Neural cell (in vitro differentiated cells): ENCODE measurements around the gene CD2BP2. TPM values are rescaled to one million over a fixed set of nuclear protein-coding genes. Genes with fewer than 3 reads are reported as not detected.
A peak's percentile ranks its signal among the peaks of the same experiment; 100 is the strongest.

Source experiments
- H2AFZ ChIP-seq: fragments of 200-600, 300-800 bp; sonication (generic), shearing (Covaris generic); 2 replicates; pipeline ENCODE4 v1.6.0; 2014; ENCODE audit warnings: low read depth, mild to moderate bottlenecking, antibody characterized with exemption, low read length, moderate library complexity
- H3F3A ChIP-seq: fragments of 200-600 bp; shearing (Covaris generic); 2 replicates; pipeline ENCODE4 v1.6.1; 2016; ENCODE audit warnings: mild to moderate bottlenecking, moderate library complexity, mixed read lengths, antibody characterized with exemption, low read length; ENCODE audit not compliant: insufficient read depth, poor library complexity, severe bottlenecking
- H3K27ac ChIP-seq: fragments of 200-600, 300-800 bp; sonication (generic), shearing (Covaris generic); 2 replicates; pipeline ENCODE4 v1.5.1; 2014; ENCODE audit warnings: mild to moderate bottlenecking, low read length, moderate library complexity
- H3K27me3 ChIP-seq: fragments of 300-800, 200-600 bp; sonication (generic), shearing (Covaris generic); 2 replicates; pipeline ENCODE4 v1.6.0; 2014; ENCODE audit warnings: mild to moderate bottlenecking, low read depth, low read length, moderate library complexity; ENCODE audit not compliant: insufficient read depth
- H3K36me3 ChIP-seq: fragments of 300-800, 200-600 bp; sonication (generic), shearing (Covaris generic); 2 replicates; pipeline ENCODE4 v1.5.1; 2014; ENCODE audit warnings: mild to moderate bottlenecking, antibody characterized with exemption, low read length, moderate library complexity; ENCODE audit not compliant: insufficient read depth
- H3K4me2 ChIP-seq: fragments of 300-800, 200-600 bp; sonication (generic), shearing (Covaris generic); 2 replicates; pipeline ENCODE4 v1.6.0; 2014; ENCODE audit warnings: mild to moderate bottlenecking, low read length
- H3K4me3 ChIP-seq: fragments of 300-800, 200-600 bp; sonication (generic), shearing (Covaris generic); 2 replicates; pipeline ENCODE4 v1.5.1; 2014; ENCODE audit warnings: mild to moderate bottlenecking, low read length, moderate library complexity
- H3K79me2 ChIP-seq: fragments of 200-600 bp; shearing (Covaris generic); replicated peaks from 2 replicates; pipeline ENCODE4 v1.6.0; 2014; ENCODE audit warnings: mild to moderate bottlenecking, low read length, moderate library complexity; ENCODE audit not compliant: insufficient read depth
- H3K9ac ChIP-seq: fragments of 300-800, 200-600 bp; sonication (generic), shearing (Covaris generic); 2 replicates; pipeline ENCODE4 v1.6.1; 2016; ENCODE audit warnings: mild to moderate bottlenecking, low read length, mixed read lengths
- H3K9me2 ChIP-seq: fragments of 200-600 bp; shearing (Covaris generic); 2 replicates; pipeline ENCODE4 v1.6.1; 2016; ENCODE audit warnings: mild to moderate bottlenecking, low read length, mixed read lengths; ENCODE audit not compliant: insufficient read depth
- H3K9me3 ChIP-seq: fragments of 200-600, 300-800 bp; sonication (generic), shearing (Covaris generic); 2 replicates; pipeline ENCODE4 v1.6.1; 2016; ENCODE audit warnings: mild to moderate bottlenecking, mixed run types, low read length, moderate library complexity, mixed read lengths
- H4K20me1 ChIP-seq: fragments of 200-600 bp; shearing (Covaris generic); 2 replicates; pipeline ENCODE4 v1.6.1; 2016; ENCODE audit warnings: mild to moderate bottlenecking, mixed run types; ENCODE audit not compliant: insufficient read depth
- EP300 ChIP-seq: fragments of 450-650 bp; conservative IDR thresholded peaks from 2 replicates; pipeline ENCODE4 v1.6.1; 2014; ENCODE audit warnings: antibody characterized with exemption, mild to moderate bottlenecking, moderate library complexity; ENCODE audit not compliant: poor library complexity, severe bottlenecking
- MXI1 ChIP-seq: fragments of 450-650 bp; conservative IDR thresholded peaks from 2 replicates; pipeline ENCODE4 v1.6.1; 2014; ENCODE audit warnings: antibody characterized with exemption, mild to moderate bottlenecking; ENCODE audit not compliant: poor library complexity, severe bottlenecking
- POLR2AphosphoS5 ChIP-seq: IDR thresholded peaks from 2 replicates; pipeline ENCODE4 v1.6.1; 2012
- RAD21 ChIP-seq: fragments of 450-650 bp; conservative IDR thresholded peaks from 2 replicates; pipeline ENCODE4 v1.6.1; 2014; ENCODE audit warnings: antibody characterized with exemption, mild to moderate bottlenecking, moderate library complexity
- SMC3 ChIP-seq: fragments of 450-650 bp; conservative IDR thresholded peaks from 2 replicates; pipeline ENCODE4 v1.6.1; 2014; ENCODE audit warnings: antibody characterized with exemption, mild to moderate bottlenecking, moderate library complexity; ENCODE audit not compliant: poor library complexity
- TAF1 ChIP-seq: IDR thresholded peaks from 2 replicates; pipeline ENCODE4 v1.6.1; 2012; ENCODE audit warnings: low read depth
- polyA plus RNA-seq: library from polyadenylated mRNA; depleted of rRNA; stranded (reverse); fragments of >200 nt; gene quantifications from 2 replicates; pipeline ENCODE4 v1.2.3, GENCODE V29; 2014
- TF ChIP-seq, protein P1 (sequence below): fragments of 450-650 bp; IDR thresholded peaks from 2 replicates; pipeline ENCODE4 v1.5.1; 2014; ENCODE audit warnings: antibody characterized with exemption, mild to moderate bottlenecking, moderate library complexity; ENCODE audit not compliant: poor library complexity, severe bottlenecking
- TF ChIP-seq, protein P2 (sequence below): IDR thresholded peaks from 2 replicates; pipeline ENCODE4 v1.6.1; 2012; ENCODE audit warnings: borderline replicate concordance

The CD2BP2 gene
- polyA plus RNA-seq, 1 donor from 2014 or later, result 76.3 TPM

DNA sequence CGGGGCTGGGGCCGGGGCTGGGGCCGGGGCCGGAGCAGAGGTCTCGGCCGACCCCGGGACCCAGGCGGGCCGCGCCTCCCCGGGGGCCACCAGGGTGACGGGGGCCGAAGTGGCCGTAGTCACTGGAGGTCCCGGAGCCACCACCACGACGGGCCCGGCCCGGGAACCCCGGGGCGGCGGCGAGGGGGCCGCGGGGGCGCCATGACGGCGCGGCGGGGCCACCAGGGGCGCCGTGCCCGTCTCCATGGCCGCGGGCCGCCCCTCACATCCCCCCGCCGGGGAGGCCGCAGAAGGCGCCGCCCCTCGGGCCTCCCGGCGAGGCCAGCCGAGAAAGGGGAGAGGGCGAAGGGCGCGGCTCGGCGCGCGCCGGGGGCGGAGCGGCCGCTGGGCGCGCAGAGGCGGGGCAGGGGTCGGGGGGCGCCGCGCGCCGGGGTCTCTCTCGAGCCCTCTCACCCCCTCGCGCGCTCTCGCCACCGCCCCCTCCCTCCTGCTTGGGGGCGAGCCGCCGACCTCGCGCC lies 14.9 kb upstream of the CD2BP2 start:
- Histone ChIP-seq H3K4me3 (peak overlapping the region; percentile 97), H4K20me1 (peaks cover 24% of the 10 kb centered on the region), H3K4me2 (peak overlapping the region; percentile 98), H3K36me3 (no peaks in the 10 kb centered on the region), H3K9me3 (no peaks in the 10 kb centered on the region), H2AFZ (no peak overlapping the region), H3F3A (no peaks in the 10 kb centered on the region), H3K79me2 (peaks cover 46% of the 10 kb centered on the region), H3K27me3 (no peaks in the 10 kb centered on the region), H3K9me2 (no peaks in the 10 kb centered on the region), H3K9ac (peak overlapping the region; percentile 85), H3K27ac (peak overlapping the region; percentile 59)
- TF ChIP-seq POLR2AphosphoS5 (peak; percentile 82), RAD21 (no peak), SMC3 (no peak), MXI1 (peak; percentile 43), EP300 (peak; percentile 23)
- TF ChIP-seq, protein P1, sequence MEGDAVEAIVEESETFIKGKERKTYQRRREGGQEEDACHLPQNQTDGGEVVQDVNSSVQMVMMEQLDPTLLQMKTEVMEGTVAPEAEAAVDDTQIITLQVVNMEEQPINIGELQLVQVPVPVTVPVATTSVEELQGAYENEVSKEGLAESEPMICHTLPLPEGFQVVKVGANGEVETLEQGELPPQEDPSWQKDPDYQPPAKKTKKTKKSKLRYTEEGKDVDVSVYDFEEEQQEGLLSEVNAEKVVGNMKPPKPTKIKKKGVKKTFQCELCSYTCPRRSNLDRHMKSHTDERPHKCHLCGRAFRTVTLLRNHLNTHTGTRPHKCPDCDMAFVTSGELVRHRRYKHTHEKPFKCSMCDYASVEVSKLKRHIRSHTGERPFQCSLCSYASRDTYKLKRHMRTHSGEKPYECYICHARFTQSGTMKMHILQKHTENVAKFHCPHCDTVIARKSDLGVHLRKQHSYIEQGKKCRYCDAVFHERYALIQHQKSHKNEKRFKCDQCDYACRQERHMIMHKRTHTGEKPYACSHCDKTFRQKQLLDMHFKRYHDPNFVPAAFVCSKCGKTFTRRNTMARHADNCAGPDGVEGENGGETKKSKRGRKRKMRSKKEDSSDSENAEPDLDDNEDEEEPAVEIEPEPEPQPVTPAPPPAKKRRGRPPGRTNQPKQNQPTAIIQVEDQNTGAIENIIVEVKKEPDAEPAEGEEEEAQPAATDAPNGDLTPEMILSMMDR, result peak; percentile 46

DNA sequence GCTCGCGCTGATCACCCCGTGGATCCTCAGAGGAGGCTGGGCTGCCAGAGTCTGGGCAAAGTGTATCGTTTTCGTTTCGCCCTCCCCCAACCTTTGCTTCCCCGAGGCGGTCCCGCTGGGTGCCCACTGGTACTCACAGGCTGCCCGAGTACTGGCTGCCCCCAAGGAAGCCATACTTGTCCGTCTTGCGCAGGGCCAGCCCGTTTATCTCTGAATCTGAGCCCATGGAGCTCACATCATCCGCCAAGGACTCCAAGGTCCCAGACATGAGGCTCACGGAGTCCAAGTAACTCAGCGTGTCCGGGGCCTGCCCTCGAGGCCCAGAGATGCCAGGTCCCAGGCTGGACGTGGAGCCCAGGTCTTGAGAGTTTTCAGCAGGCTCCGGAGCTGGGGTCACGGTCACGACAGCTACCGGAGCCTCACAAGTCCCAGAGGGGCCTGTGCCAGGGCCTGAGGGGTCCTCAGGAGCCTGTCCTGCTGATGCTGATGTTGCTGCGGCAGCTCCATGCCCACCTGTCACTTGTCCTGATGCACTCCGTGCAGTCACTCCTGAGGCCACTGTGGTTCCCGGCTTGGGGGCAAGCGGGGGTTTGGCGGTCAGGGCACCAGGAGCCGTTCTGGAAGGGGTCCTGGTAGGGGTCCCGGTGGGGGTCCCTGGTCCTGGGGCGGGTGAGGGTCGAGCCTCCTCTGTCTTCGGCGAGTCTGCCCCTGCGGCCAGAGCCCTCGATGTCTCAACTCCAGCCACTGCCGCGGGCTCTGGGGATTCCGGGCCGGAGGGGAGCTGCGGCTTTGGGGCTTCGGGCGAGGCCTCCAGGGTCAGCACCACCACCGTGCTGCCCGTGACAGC lies 14.2 kb upstream of the CD2BP2 start:
- no peaks in the 10 kb centered on the region for H3K9me2 ChIP-seq
- H3K27ac ChIP-seq, result peak overlapping the region; percentile 59
- H3F3A ChIP-seq, result no peaks in the 10 kb centered on the region
- H3K36me3 ChIP-seq, result no peaks in the 10 kb centered on the region
- H3K27me3 ChIP-seq, result no peaks in the 10 kb centered on the region
- no peaks in the 10 kb centered on the region for H3K9me3 ChIP-seq
- peaks cover 24% of the 10 kb centered on the region for H4K20me1 ChIP-seq
- TF ChIP-seq SMC3, result no peak
- H2AFZ ChIP-seq, result no peak overlapping the region
- H3K9ac ChIP-seq, result peak overlapping the region; percentile 85
- H3K79me2 ChIP-seq, result peaks cover 46% of the 10 kb centered on the region
- peak overlapping the region; percentile 97 for H3K4me3 ChIP-seq
- H3K4me2 ChIP-seq, result peak overlapping the region; percentile 98

DNA sequence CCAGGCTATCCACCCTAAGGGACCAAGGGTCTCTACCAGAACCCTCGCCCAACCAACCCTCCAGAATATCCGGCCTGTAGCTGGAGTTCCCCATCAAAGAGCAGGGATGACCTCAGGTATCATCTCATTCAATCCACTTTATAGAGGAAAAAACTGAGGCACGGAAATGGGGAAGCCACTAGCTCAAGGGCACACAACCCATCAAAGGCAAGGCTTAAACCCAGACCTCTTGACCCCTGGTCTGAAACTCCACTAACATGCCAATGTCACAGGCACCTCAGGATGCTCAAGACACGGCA lies 13.6 kb upstream of the CD2BP2 start:
- Histone ChIP-seq H3K9me3 (no peaks in the 10 kb centered on the region), H3K27ac (peak overlapping the region; percentile 59), H3K27me3 (no peaks in the 10 kb centered on the region), H3K4me3 (peak overlapping the region; percentile 97), H3F3A (no peaks in the 10 kb centered on the region), H4K20me1 (peaks cover 24% of the 10 kb centered on the region), H3K79me2 (peaks cover 46% of the 10 kb centered on the region), H3K4me2 (peak overlapping the region; percentile 98), H3K36me3 (no peaks in the 10 kb centered on the region), H3K9me2 (no peaks in the 10 kb centered on the region), H3K9ac (peak overlapping the region; percentile 85), H2AFZ (no peak overlapping the region)
- TF ChIP-seq RAD21, result no peak
- TF ChIP-seq, protein P2, sequence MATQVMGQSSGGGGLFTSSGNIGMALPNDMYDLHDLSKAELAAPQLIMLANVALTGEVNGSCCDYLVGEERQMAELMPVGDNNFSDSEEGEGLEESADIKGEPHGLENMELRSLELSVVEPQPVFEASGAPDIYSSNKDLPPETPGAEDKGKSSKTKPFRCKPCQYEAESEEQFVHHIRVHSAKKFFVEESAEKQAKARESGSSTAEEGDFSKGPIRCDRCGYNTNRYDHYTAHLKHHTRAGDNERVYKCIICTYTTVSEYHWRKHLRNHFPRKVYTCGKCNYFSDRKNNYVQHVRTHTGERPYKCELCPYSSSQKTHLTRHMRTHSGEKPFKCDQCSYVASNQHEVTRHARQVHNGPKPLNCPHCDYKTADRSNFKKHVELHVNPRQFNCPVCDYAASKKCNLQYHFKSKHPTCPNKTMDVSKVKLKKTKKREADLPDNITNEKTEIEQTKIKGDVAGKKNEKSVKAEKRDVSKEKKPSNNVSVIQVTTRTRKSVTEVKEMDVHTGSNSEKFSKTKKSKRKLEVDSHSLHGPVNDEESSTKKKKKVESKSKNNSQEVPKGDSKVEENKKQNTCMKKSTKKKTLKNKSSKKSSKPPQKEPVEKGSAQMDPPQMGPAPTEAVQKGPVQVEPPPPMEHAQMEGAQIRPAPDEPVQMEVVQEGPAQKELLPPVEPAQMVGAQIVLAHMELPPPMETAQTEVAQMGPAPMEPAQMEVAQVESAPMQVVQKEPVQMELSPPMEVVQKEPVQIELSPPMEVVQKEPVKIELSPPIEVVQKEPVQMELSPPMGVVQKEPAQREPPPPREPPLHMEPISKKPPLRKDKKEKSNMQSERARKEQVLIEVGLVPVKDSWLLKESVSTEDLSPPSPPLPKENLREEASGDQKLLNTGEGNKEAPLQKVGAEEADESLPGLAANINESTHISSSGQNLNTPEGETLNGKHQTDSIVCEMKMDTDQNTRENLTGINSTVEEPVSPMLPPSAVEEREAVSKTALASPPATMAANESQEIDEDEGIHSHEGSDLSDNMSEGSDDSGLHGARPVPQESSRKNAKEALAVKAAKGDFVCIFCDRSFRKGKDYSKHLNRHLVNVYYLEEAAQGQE, result no peak
- TF ChIP-seq, protein P1, result no peak
- no peak for TF ChIP-seq EP300
- TF ChIP-seq POLR2AphosphoS5, result no peak
- no peak for TF ChIP-seq MXI1
- no peak for TF ChIP-seq SMC3
- no peak for TF ChIP-seq TAF1
